ENCODE data around the gene INTS7. TPM values are rescaled to one million over a fixed set of nuclear protein-coding genes. Genes with fewer than 3 reads are reported as not detected.
"Not testable (repeated sequence)": the region's sequence is repeated elsewhere in the genome, so short reads cannot be mapped to it uniquely, and the experiment has no call there.

The INTS7 gene
- total RNA-seq, 1 experiment from 2014 or later = 38.3 TPM

DNA sequence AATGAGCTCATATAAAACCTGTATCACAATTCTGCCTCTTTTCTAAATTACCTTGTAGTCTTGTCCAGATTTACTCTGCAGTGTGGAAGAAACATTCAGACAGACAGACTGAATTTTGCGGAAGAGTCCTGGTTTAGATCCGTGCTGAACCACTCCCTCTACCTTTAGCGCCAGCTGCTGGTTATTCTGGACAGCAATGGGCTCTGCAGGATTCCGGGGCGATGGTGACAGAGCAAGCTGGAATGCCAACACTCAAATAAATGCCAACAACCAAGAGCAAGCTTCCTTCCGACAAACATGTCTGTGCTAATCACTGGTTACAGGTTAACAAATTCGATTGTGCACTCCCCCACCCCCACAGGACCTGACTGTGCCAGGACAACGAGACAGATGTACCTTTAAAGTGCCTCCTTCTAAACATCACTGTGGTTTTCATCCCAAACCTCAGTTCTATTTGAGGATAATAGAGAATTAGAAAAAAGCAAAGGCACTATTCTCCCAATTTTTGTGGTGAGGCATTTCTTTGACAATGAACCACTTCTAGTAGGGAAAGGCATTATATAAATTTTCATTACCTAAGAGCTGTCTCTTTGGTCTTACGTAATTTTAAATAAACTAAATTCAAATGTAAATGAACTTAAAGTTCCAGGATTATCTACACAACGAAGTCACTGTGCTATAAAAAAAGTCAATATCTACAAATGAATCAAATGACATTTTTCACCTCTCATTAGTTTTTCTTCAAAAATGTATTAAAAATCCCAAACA lies 90.4 kb downstream of the INTS7 start:
- Histone ChIP-seq H3K9me2 (replicated peaks; ENCODE audit: insufficient read depth, low read length) (no peaks in the 10 kb centered on the region), H3K9ac (ENCODE audit: low read length) (no peak overlapping the region), H3K9me3 (ENCODE audit: low read length) (no peaks in the 10 kb centered on the region), H3K79me2 (ENCODE audit: low read length) (no peaks in the 10 kb centered on the region), H3K27ac (ENCODE audit: low read length) (no peak overlapping the region), H3K27me3 (ENCODE audit: low read length) (no peaks in the 10 kb centered on the region), H3K4me1 (ENCODE audit: low read length) (peaks cover 28% of the 10 kb centered on the region), H3K36me3 (ENCODE audit: insufficient read depth, low read length) (peaks cover 16% of the 10 kb centered on the region), H3K4me3 (ENCODE audit: low read length) (no peak overlapping the region), H4K20me1 (ENCODE audit: insufficient read depth, low read depth, low read length) (no peaks in the 10 kb centered on the region), H2AFZ (ENCODE audit: low read length) (no peak overlapping the region), H3K4me2 (ENCODE audit: low read depth, low read length, poor library complexity, severe bottlenecking) (no peak overlapping the region)
- no peak for DNase-seq

DNA sequence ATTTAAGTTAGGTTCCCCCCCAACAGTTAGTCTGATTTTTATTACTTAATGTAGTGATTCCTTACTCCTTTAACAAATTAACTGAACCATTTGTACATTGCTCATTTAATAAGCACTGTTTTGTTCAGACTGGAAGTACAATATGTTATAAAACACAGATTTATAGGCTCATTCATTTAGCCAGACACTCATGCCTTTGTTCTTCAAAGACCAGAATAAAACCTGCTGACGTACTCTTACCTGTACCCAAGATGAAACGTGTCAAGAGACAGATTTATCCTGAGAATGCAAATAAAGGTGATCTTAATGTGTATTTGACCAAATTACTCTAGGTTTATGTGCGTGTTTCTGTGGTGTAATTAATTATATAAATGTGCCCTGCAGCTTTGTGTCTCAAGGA lies 92.8 kb downstream of the INTS7 start:
- no peak overlapping the region for H3K9ac ChIP-seq (ENCODE audit: low read length)
- H3K4me3 ChIP-seq (ENCODE audit: low read length) = no peak overlapping the region
- no peak for DNase-seq
- 0 out of 2 replicates have a peak overlapping the region, but pooled peaks have one; percentile 59 for H3K27ac ChIP-seq (ENCODE audit: low read length)
- H3K36me3 ChIP-seq (ENCODE audit: insufficient read depth, low read length) = peaks cover 18% of the 10 kb centered on the region
- H3K4me2 ChIP-seq (ENCODE audit: low read depth, low read length, poor library complexity, severe bottlenecking) = peak overlapping the region; percentile 59
- no peaks in the 10 kb centered on the region for H4K20me1 ChIP-seq (ENCODE audit: insufficient read depth, low read depth, low read length)
- H3K79me2 ChIP-seq (ENCODE audit: low read length) = no peaks in the 10 kb centered on the region
- peaks cover 33% of the 10 kb centered on the region for H3K4me1 ChIP-seq (ENCODE audit: low read length)
- H3K9me2 ChIP-seq (replicated peaks; ENCODE audit: insufficient read depth, low read length) = no peaks in the 10 kb centered on the region
- H3K27me3 ChIP-seq (ENCODE audit: low read length) = no peaks in the 10 kb centered on the region
- H3K9me3 ChIP-seq (ENCODE audit: low read length) = no peaks in the 10 kb centered on the region
- H2AFZ ChIP-seq (ENCODE audit: low read length) = no peak overlapping the region

DNA sequence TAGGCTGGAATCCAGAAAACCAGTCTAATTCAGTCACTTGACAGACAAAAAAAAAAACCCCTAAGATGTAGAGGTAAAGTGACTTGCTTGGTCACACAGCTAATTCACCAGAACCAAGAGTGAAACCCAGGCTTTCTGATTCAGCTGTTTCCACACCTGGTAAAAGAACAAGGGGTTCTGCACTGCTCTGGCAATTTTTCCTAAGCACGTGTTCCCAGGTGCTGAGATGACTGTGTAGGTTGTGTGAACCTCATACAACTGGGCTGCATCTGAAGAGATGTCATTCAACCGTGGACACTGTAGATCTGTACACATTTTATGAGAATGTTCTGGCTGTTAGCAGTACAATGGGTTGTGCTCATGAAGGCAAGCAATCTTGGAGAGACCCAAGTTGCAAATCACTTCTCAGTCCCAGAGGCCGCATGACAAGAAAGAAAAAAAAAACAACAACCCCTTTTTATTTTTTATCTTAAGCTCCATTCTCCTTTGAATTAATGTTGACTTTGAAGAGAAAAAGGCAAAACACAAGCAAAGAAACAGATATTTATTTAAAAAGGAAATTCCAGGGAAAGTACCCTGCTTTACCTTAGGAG lies 95.4 kb downstream of the INTS7 start:
- Histone ChIP-seq H3K4me3 (ENCODE audit: low read length) (no peak overlapping the region), H3K4me1 (ENCODE audit: low read length) (peaks cover 33% of the 10 kb centered on the region), H3K27ac (ENCODE audit: low read length) (no peak overlapping the region), H3K4me2 (ENCODE audit: low read depth, low read length, poor library complexity, severe bottlenecking) (no peak overlapping the region), H3K79me2 (ENCODE audit: low read length) (no peaks in the 10 kb centered on the region), H3K27me3 (ENCODE audit: low read length) (no peaks in the 10 kb centered on the region), H3K9me2 (replicated peaks; ENCODE audit: insufficient read depth, low read length) (no peaks in the 10 kb centered on the region), H2AFZ (ENCODE audit: low read length) (no peak overlapping the region), H3K9me3 (ENCODE audit: low read length) (no peaks in the 10 kb centered on the region), H3K36me3 (ENCODE audit: insufficient read depth, low read length) (peaks cover 18% of the 10 kb centered on the region), H4K20me1 (ENCODE audit: insufficient read depth, low read depth, low read length) (no peaks in the 10 kb centered on the region), H3K9ac (ENCODE audit: low read length) (no peak overlapping the region)
- no peak for DNase-seq

DNA sequence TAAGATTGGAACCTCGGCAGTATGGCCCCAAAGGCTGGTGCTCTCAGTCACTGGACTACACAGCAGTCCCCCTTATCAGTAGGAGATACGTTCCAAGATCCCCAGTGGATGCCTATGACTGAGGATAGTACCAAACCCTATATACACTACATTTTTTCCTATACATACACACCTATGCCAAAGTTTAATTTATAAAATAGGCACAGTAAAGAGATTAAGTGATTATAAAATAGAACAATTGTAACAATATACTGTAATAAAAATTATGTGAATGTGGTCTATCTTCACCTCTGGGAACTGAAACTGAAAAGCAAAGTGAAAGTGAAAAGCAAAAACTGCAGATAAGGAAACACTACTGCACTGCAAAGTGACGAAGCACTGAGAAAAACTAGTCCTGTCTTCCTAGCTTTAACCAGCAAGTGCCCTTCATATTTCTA lies 96.8 kb downstream of the INTS7 start:
- Histone ChIP-seq H3K4me3 (ENCODE audit: low read length) (no peak overlapping the region), H2AFZ (ENCODE audit: low read length) (no peak overlapping the region), H3K36me3 (ENCODE audit: insufficient read depth, low read length) (peaks cover 12% of the 10 kb centered on the region; the same call in 1 of the 2 replicates)

GRCh38 chr1:211937422-211937821 lies 97.9 kb downstream of the INTS7 start:
- not testable (repeated sequence) for H3K27ac ChIP-seq (ENCODE audit: low read length)

More for the DNA sequence above, 96.8 kb downstream of the INTS7 start:
- Histone ChIP-seq H3K9me3 (ENCODE audit: low read length) (no peaks in the 10 kb centered on the region), H3K27me3 (ENCODE audit: low read length) (no peaks in the 10 kb centered on the region), H3K4me2 (ENCODE audit: low read depth, low read length, poor library complexity, severe bottlenecking) (peak overlapping the region; percentile 29), H3K4me1 (ENCODE audit: low read length) (peaks cover 19% of the 10 kb centered on the region), H3K79me2 (ENCODE audit: low read length) (no peaks in the 10 kb centered on the region), H4K20me1 (ENCODE audit: insufficient read depth, low read depth, low read length) (no peaks in the 10 kb centered on the region), H3K9me2 (replicated peaks; ENCODE audit: insufficient read depth, low read length) (no peaks in the 10 kb centered on the region), H3K9ac (ENCODE audit: low read length) (no peak overlapping the region), H3K27ac (ENCODE audit: low read length) (no peak overlapping the region)
- no peak for DNase-seq

GRCh38 chr1:211935448-211935970 lies 99.8 kb downstream of the INTS7 start:
- no peaks in the 10 kb centered on the region for H3K9me2 ChIP-seq (replicated peaks; ENCODE audit: insufficient read depth, low read length)
- H3K4me3 ChIP-seq (ENCODE audit: low read length) = no peak overlapping the region
- 0 out of 2 replicates have a peak, but pooled peaks cover 6% of the 10 kb centered on the region for H3K36me3 ChIP-seq (ENCODE audit: insufficient read depth, low read length)
- no peak overlapping the region for H2AFZ ChIP-seq (ENCODE audit: low read length)
- DNase-seq = no peak
- no peak overlapping the region for H3K27ac ChIP-seq (ENCODE audit: low read length)
- no peak overlapping the region for H3K9ac ChIP-seq (ENCODE audit: low read length)
- H4K20me1 ChIP-seq (ENCODE audit: insufficient read depth, low read depth, low read length) = no peaks in the 10 kb centered on the region
- peaks cover 5% of the 10 kb centered on the region for H3K4me1 ChIP-seq (ENCODE audit: low read length)
- H3K27me3 ChIP-seq (ENCODE audit: low read length) = no peaks in the 10 kb centered on the region
- no peak overlapping the region for H3K4me2 ChIP-seq (ENCODE audit: low read depth, low read length, poor library complexity, severe bottlenecking)
- H3K79me2 ChIP-seq (ENCODE audit: low read length) = no peaks in the 10 kb centered on the region
- H3K9me3 ChIP-seq (ENCODE audit: low read length) = no peaks in the 10 kb centered on the region

More at GRCh38 chr1:211937422-211937821, 97.9 kb downstream of the INTS7 start:
- not testable (repeated sequence) for H3K9me2 ChIP-seq (replicated peaks; ENCODE audit: insufficient read depth, low read length); H3K4me2 ChIP-seq (ENCODE audit: low read depth, low read length, poor library complexity, severe bottlenecking); H2AFZ ChIP-seq (ENCODE audit: low read length); DNase-seq; H3K9ac ChIP-seq (ENCODE audit: low read length); H3K9me3 ChIP-seq (ENCODE audit: low read length); H4K20me1 ChIP-seq (ENCODE audit: insufficient read depth, low read depth, low read length); H3K79me2 ChIP-seq (ENCODE audit: low read length); H3K27me3 ChIP-seq (ENCODE audit: low read length); H3K4me3 ChIP-seq (ENCODE audit: low read length); H3K4me1 ChIP-seq (ENCODE audit: low read length)
- peaks cover 12% of the 10 kb centered on the region; the same call in 1 of the 2 replicates for H3K36me3 ChIP-seq (ENCODE audit: insufficient read depth, low read length)

GRCh38 chr1:211933946-211934714 lies 101.2 kb downstream of the INTS7 start:
- no peaks in the 10 kb centered on the region for H3K27me3 ChIP-seq (ENCODE audit: low read length)
- H3K9ac ChIP-seq (ENCODE audit: low read length) = no peak overlapping the region
- H2AFZ ChIP-seq (ENCODE audit: low read length) = no peak overlapping the region
- no peaks in the 10 kb centered on the region for H3K36me3 ChIP-seq (ENCODE audit: insufficient read depth, low read length)
- H3K27ac ChIP-seq (ENCODE audit: low read length) = no peak overlapping the region
- no peaks in the 10 kb centered on the region for H3K79me2 ChIP-seq (ENCODE audit: low read length)
- no peak for DNase-seq
- H3K4me2 ChIP-seq (ENCODE audit: low read depth, low read length, poor library complexity, severe bottlenecking) = no peak overlapping the region
- H3K9me2 ChIP-seq (replicated peaks; ENCODE audit: insufficient read depth, low read length) = no peaks in the 10 kb centered on the region
- no peaks in the 10 kb centered on the region for H4K20me1 ChIP-seq (ENCODE audit: insufficient read depth, low read depth, low read length)
- peaks cover 5% of the 10 kb centered on the region for H3K4me1 ChIP-seq (ENCODE audit: low read length)
- H3K4me3 ChIP-seq (ENCODE audit: low read length) = no peak overlapping the region
- no peaks in the 10 kb centered on the region for H3K9me3 ChIP-seq (ENCODE audit: low read length)

DNA sequence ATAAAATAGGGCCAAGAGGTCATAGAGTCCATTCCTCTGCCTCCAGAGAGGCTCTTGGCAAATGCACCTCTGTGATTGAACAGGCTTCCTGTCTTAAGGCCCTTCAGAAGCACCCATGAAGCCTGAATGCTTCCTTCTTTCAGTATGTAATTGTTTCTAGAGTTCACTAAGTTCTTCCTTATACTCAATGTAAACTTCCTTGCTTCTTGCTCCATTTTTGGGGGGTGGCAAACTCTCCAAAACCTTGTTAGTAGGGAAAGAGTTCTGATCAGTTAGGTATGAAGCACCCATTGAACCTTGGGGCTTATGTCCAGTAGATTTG lies 102.5 kb downstream of the INTS7 start:
- Histone ChIP-seq H3K9ac (ENCODE audit: low read length) (no peak overlapping the region), H2AFZ (ENCODE audit: low read length) (no peak overlapping the region), H3K27me3 (ENCODE audit: low read length) (no peaks in the 10 kb centered on the region), H4K20me1 (ENCODE audit: insufficient read depth, low read depth, low read length) (no peaks in the 10 kb centered on the region), H3K36me3 (ENCODE audit: insufficient read depth, low read length) (no peaks in the 10 kb centered on the region), H3K9me3 (ENCODE audit: low read length) (no peaks in the 10 kb centered on the region), H3K4me3 (ENCODE audit: low read length) (no peak overlapping the region), H3K27ac (ENCODE audit: low read length) (no peak overlapping the region), H3K4me1 (ENCODE audit: low read length) (no peaks in the 10 kb centered on the region), H3K9me2 (replicated peaks; ENCODE audit: insufficient read depth, low read length) (no peaks in the 10 kb centered on the region), H3K4me2 (ENCODE audit: low read depth, low read length, poor library complexity, severe bottlenecking) (no peak overlapping the region), H3K79me2 (ENCODE audit: low read length) (no peaks in the 10 kb centered on the region)
- DNase-seq = no peak

All from Karpas-422 (cell line).